NT2/D1 (cell line): Measurements from ENCODE around the gene TMEM178A.

Experiments used
- DNase-seq: peaks from one replicate; pipeline ENCODE4 v3.0.0-alpha.2; 2011; ENCODE audit warnings: low read depth, low spot score
- H3K27me3 ChIP-seq: 2 replicates; pipeline ENCODE4 v1.6.0; 2011; ENCODE audit warnings: mild to moderate bottlenecking; ENCODE audit not compliant: insufficient read length, insufficient read depth
- H3K36me3 ChIP-seq: 2 replicates; pipeline ENCODE4 v1.6.1; 2011; ENCODE audit warnings: mild to moderate bottlenecking, low read length, mixed read lengths; ENCODE audit not compliant: insufficient read depth, insufficient read length
- H3K4me1 ChIP-seq: 2 replicates; pipeline ENCODE4 v1.5.1; 2011; ENCODE audit not compliant: insufficient read depth, insufficient read length
- H3K4me3 ChIP-seq: 2 replicates; pipeline ENCODE4 v1.5.1; 2011; ENCODE audit warnings: low read depth; ENCODE audit not compliant: insufficient read length
- H3K9ac ChIP-seq: 2 replicates; pipeline ENCODE4 v1.6.0; 2011; ENCODE audit warnings: low read depth; ENCODE audit not compliant: insufficient read length
- H3K9me3 ChIP-seq: 2 replicates; pipeline ENCODE4 v1.5.1; 2011; ENCODE audit warnings: mild to moderate bottlenecking, low read length; ENCODE audit not compliant: insufficient read depth
- SUZ12 ChIP-seq: IDR thresholded peaks from 2 replicates; pipeline ENCODE4 v1.6.1; 2011; ENCODE audit not compliant: insufficient read length, insufficient read depth; ENCODE audit errors: extremely low read depth
- YY1 ChIP-seq: IDR thresholded peaks from 2 replicates; pipeline ENCODE4 v1.6.1; 2011; ENCODE audit not compliant: insufficient read length, insufficient read depth
- ZNF274 ChIP-seq: IDR thresholded peaks from 2 replicates; pipeline ENCODE4 v1.6.1; 2011; ENCODE audit warnings: mild to moderate bottlenecking, low read depth, low read length

TMEM178A gene

GRCh38 chr2:39665811-39666490, at the start of gene TMEM178A:
TSS of gene TMEM178A (plus strand) at chr2:39665917. CDS start at chr2:39665975, 58 bp downstream.
- Histone ChIP-seq H3K27me3 (peaks cover 46% of the 10 kb centered on the region), H3K4me1 (no peaks in the 10 kb centered on the region), H3K4me3 (peak within 1 kb of the TSS; percentile 52), H3K9ac (peak within 1 kb of the TSS; percentile 59), H3K9me3 (no peaks in the 10 kb centered on the region), H3K36me3 (no peaks in the 10 kb centered on the region)
- TF ChIP-seq YY1 (no peak), SUZ12 (no peak), ZNF274 (no peak)
- no peak for DNase-seq

DNA sequence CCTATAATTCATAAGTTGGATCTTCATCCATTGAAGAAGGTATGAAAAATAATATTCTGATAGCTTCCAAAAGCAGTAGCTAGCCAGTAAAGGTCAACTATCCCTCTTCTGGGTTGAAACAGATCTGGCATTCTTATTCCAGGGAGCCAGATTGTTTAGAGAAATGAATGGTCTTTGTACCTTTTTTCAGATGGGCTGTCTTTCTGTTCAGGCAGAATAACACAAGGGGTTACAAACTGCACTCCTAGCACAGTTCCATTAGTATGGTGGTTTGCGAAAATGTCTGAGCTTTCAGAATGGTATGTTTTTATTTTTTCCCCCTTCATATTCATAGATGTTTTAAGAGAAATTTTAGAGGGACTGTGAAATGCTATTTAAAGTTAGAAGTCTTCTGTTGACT, 47.5 kb upstream of the TMEM178A start:
- Histone ChIP-seq H3K36me3 (no peaks in the 10 kb centered on the region), H3K9me3 (no peaks in the 10 kb centered on the region), H3K9ac (no peak overlapping the region), H3K27me3 (no peaks in the 10 kb centered on the region), H3K4me3 (no peak overlapping the region), H3K4me1 (peaks cover 3% of the 10 kb centered on the region)
- TF ChIP-seq YY1 (no peak), SUZ12 (no peak), ZNF274 (no peak)
- no peak for DNase-seq

GRCh38 chr2:39618736-39619135, 47.0 kb upstream of the TMEM178A start:
- Histone ChIP-seq H3K4me3 (no peak overlapping the region), H3K36me3 (no peaks in the 10 kb centered on the region), H3K9me3 (no peaks in the 10 kb centered on the region), H3K9ac (no peak overlapping the region), H3K4me1 (peaks cover 3% of the 10 kb centered on the region), H3K27me3 (no peaks in the 10 kb centered on the region)
- no peak for TF ChIP-seq YY1
- no peak for TF ChIP-seq SUZ12
- no peak for TF ChIP-seq ZNF274
- DNase-seq, result no peak

- no peak for DNase-seq
- H3K27me3 ChIP-seq, result no peaks in the 10 kb centered on the region
- no peak overlapping the region for H3K9ac ChIP-seq
- TF ChIP-seq SUZ12, result no peak
- no peak for TF ChIP-seq ZNF274
- TF ChIP-seq YY1, result no peak
- H3K4me3 ChIP-seq, result no peak overlapping the region
- no peaks in the 10 kb centered on the region for H3K9me3 ChIP-seq
- no peaks in the 10 kb centered on the region for H3K36me3 ChIP-seq
- peaks cover 3% of the 10 kb centered on the region for H3K4me1 ChIP-seq
These were observed 45.6 kb upstream of the TMEM178A start for GRCh38 chr2:39620067-39620466.

DNA sequence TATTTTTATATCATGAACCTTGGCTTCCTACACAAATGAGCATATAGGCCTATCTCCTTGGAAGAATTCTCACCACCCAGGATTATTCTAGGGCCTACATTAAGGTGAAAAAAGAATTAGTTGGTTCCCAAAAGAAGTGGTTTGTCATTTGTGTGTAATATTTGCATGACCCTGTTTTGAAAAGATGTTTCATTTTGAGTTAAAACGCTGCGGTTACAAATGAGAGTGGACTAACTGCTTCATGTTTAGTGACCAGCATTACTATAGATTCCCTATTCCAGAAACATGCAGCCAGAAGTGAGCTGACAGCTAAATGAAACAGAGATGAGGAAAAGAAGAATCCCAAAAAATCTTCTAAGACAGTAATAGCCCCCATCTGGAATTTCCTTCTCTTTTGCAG, 44.1 kb upstream of the TMEM178A start:
- DNase-seq, result no peak
- Histone ChIP-seq H3K27me3 (no peaks in the 10 kb centered on the region), H3K9ac (no peak overlapping the region), H3K4me1 (no peaks in the 10 kb centered on the region), H3K4me3 (no peak overlapping the region), H3K36me3 (no peaks in the 10 kb centered on the region), H3K9me3 (0 out of 2 replicates have a peak, but pooled peaks cover under 1% of the 10 kb centered on the region)
- no peak for TF ChIP-seq SUZ12
- TF ChIP-seq ZNF274, result no peak
- no peak for TF ChIP-seq YY1

- Histone ChIP-seq H3K4me1 (no peaks in the 10 kb centered on the region), H3K27me3 (no peaks in the 10 kb centered on the region), H3K9ac (no peak overlapping the region), H3K36me3 (no peaks in the 10 kb centered on the region), H3K9me3 (0 out of 2 replicates have a peak, but pooled peaks cover 7% of the 10 kb centered on the region), H3K4me3 (no peak overlapping the region)
- no peak for TF ChIP-seq ZNF274
- TF ChIP-seq SUZ12, result no peak
- no peak for TF ChIP-seq YY1
- no peak for DNase-seq
These were observed 42.9 kb upstream of the TMEM178A start for GRCh38 chr2:39622860-39623259.

GRCh38 chr2:39623917-39624316, 41.8 kb upstream of the TMEM178A start:
- H3K9ac ChIP-seq, result no peak overlapping the region
- no peak for DNase-seq
- H3K4me1 ChIP-seq, result no peaks in the 10 kb centered on the region
- no peaks in the 10 kb centered on the region for H3K27me3 ChIP-seq
- 0 out of 2 replicates have a peak, but pooled peaks cover 7% of the 10 kb centered on the region for H3K9me3 ChIP-seq
- no peak overlapping the region for H3K4me3 ChIP-seq
- no peak for TF ChIP-seq SUZ12
- TF ChIP-seq ZNF274, result no peak
- no peak for TF ChIP-seq YY1
- no peaks in the 10 kb centered on the region for H3K36me3 ChIP-seq
